GM23248 (cell line): ENCODE data around the gene HPD. TPM values are rescaled to one million over a fixed set of nuclear protein-coding genes. Genes with fewer than 3 reads are reported as not detected.

Experiments
- DNase-seq: peaks from one replicate; pipeline ENCODE4 v3.0.0-alpha.2; 2015
- H2AFZ ChIP-seq: fragments of 200-600 bp; sonication (generic); 2 replicates; pipeline ENCODE4 v1.6.1; 2016; ENCODE audit warnings: antibody characterized with exemption
- H3F3A ChIP-seq: fragments of 200-600 bp; sonication (generic); 2 replicates; pipeline ENCODE4 v1.6.1; 2016; ENCODE audit warnings: mild to moderate bottlenecking, antibody characterized with exemption, mixed run types; ENCODE audit not compliant: insufficient read depth
- H3K27ac ChIP-seq: fragments of 200-600 bp; sonication (generic); 2 replicates; pipeline ENCODE4 v1.5.1; 2016; ENCODE audit warnings: mild to moderate bottlenecking
- H3K27me3 ChIP-seq: fragments of 200-600 bp; sonication (generic); replicated peaks from 2 replicates; pipeline ENCODE4 v1.6.1; 2016; ENCODE audit warnings: mild to moderate bottlenecking; ENCODE audit not compliant: insufficient read depth
- H3K36me3 ChIP-seq: fragments of 200-600 bp; sonication (generic); 2 replicates; pipeline ENCODE4 v1.6.1; 2016; ENCODE audit warnings: low read depth, mild to moderate bottlenecking
- H3K4me1 ChIP-seq: fragments of 200-600 bp; sonication (generic); 2 replicates; pipeline ENCODE4 v1.6.1; 2016; ENCODE audit warnings: mild to moderate bottlenecking; ENCODE audit not compliant: insufficient read depth
- H3K4me2 ChIP-seq: fragments of 200-600 bp; sonication (generic); one replicate; pipeline ENCODE4 v1.6.1; 2016; ENCODE audit warnings: mild to moderate bottlenecking; ENCODE audit not compliant: unreplicated experiment
- H3K4me3 ChIP-seq: fragments of 200-600 bp; sonication (generic); 2 replicates; pipeline ENCODE4 v1.5.1; 2016; ENCODE audit warnings: mild to moderate bottlenecking
- H3K79me2 ChIP-seq: fragments of 200-600 bp; sonication (generic); 2 replicates; pipeline ENCODE4 v1.6.1; 2016; ENCODE audit warnings: mild to moderate bottlenecking; ENCODE audit not compliant: insufficient read depth
- H3K9ac ChIP-seq: fragments of 200-600 bp; sonication (generic); 2 replicates; pipeline ENCODE4 v1.6.1; 2016; ENCODE audit warnings: mild to moderate bottlenecking
- H3K9me2 ChIP-seq: fragments of 200-600 bp; sonication (generic); 2 replicates; pipeline ENCODE4 v1.6.1; 2016; ENCODE audit warnings: mixed run types, mild to moderate bottlenecking, moderate library complexity; ENCODE audit not compliant: insufficient read depth
- H3K9me3 ChIP-seq: fragments of 200-600 bp; sonication (generic); one replicate; pipeline ENCODE4 v1.6.1; 2017; ENCODE audit warnings: low read depth
- H4K20me1 ChIP-seq: fragments of 200-600 bp; sonication (generic); 2 replicates; pipeline ENCODE4 v1.6.0; 2016; ENCODE audit not compliant: insufficient read depth
- EZH2 ChIP-seq: fragments of 200-600 bp; sonication (generic); IDR thresholded peaks from 2 replicates; pipeline ENCODE4 v1.6.1; 2018; ENCODE audit warnings: antibody characterized with exemption, mild to moderate bottlenecking; ENCODE audit not compliant: insufficient read depth, poor library complexity, severe bottlenecking
- EZH2phosphoT487 ChIP-seq: fragments of 200-600 bp; sonication (generic); IDR thresholded peaks from 2 replicates; pipeline ENCODE4 v1.6.1; 2018; ENCODE audit warnings: antibody characterized with exemption, moderate library complexity, mild to moderate bottlenecking, low read depth; ENCODE audit not compliant: insufficient read depth
- WGBS, 2 experiments: methylation state at CpG; one replicate each; pipeline ENCODE4 v1.1.6; 2015 to 2017; ENCODE audit warnings: low lambda C conversion rate in 2 of 2, low coverage in 1 of 2; ENCODE audit errors: missing lambda C conversion rate in 2 of 2; 5-methylcytosine and 5-hydroxymethylcytosine counted together
- in situ Hi-C: fragments of 300-500 bp; cut with MboI; formaldehyde crosslinking; loops from 2 replicates; pipeline ENCODE4 v1.15.0; 2020
- polyA plus RNA-seq: library from polyadenylated mRNA; unstranded; fragments of >200 nt; fragmentation: Nextera tagmentation; extraction: Ambion mirVana; gene quantifications from 2 replicates; pipeline ENCODE4 v1.2.1, GENCODE V29; 2016
- total RNA-seq: library from RNA; depleted of rRNA; stranded (reverse); fragments of >200 nt; shearing (Covaris generic); gene quantifications from 2 replicates; pipeline ENCODE4 v1.2.3, GENCODE V29; 2014

Gene HPD
- total and polyA plus RNA-seq, 2 experiments from 2014 or later = not detected

GRCh38 chr12:121810833-121811433 lies 47.7 kb downstream of the HPD start:
- Histone ChIP-seq H3K4me1 (peaks cover 22% of the 10 kb centered on the region), H2AFZ (no peak overlapping the region), H3K9ac (peak overlapping the region; percentile 76), H3F3A (peaks cover 11% of the 10 kb centered on the region), H3K4me2 (peak overlapping the region; percentile 87), H4K20me1 (no peaks in the 10 kb centered on the region), H3K9me3 (no peaks in the 10 kb centered on the region), H3K9me2 (no peaks in the 10 kb centered on the region), H3K79me2 (peaks cover 95% of the 10 kb centered on the region), H3K27me3 (no peaks in the 10 kb centered on the region), H3K4me3 (peak overlapping the region; percentile 76), H3K27ac (peak overlapping the region; percentile 64), H3K36me3 (peaks cover 15% of the 10 kb centered on the region; the same call in 1 of the 2 replicates)
- in situ Hi-C loops = no loop called here
- TF ChIP-seq EZH2phosphoT487 (no peak), EZH2 (no peak)
- peak; percentile 33 for DNase-seq
- 49 to 52% methylated on average over 6 of the region's 6 CpGs for WGBS, 2 experiments

- Histone ChIP-seq H3K9me3 (no peaks in the 10 kb centered on the region), H2AFZ (no peak overlapping the region), H3K27me3 (no peaks in the 10 kb centered on the region), H3K79me2 (peaks cover 95% of the 10 kb centered on the region), H3K4me3 (peak overlapping the region; percentile 76), H3K9me2 (no peaks in the 10 kb centered on the region), H3K36me3 (peaks cover 9% of the 10 kb centered on the region; the same call in 1 of the 2 replicates), H3F3A (peaks cover 11% of the 10 kb centered on the region), H3K27ac (no peak overlapping the region), H3K9ac (peak overlapping the region; percentile 76), H3K4me1 (peaks cover 24% of the 10 kb centered on the region), H3K4me2 (peak overlapping the region; percentile 87), H4K20me1 (no peaks in the 10 kb centered on the region)
- no peak for DNase-seq
- in situ Hi-C loops = no loop called here
- 75 to 82% methylated on average over 20 to 33 of the region's 33 CpGs for WGBS, 2 experiments
- no peak for TF ChIP-seq EZH2
- TF ChIP-seq EZH2phosphoT487 = no peak
Observed at GRCh38 chr12:121810234-121810817, 48.3 kb downstream of the HPD start.

DNA sequence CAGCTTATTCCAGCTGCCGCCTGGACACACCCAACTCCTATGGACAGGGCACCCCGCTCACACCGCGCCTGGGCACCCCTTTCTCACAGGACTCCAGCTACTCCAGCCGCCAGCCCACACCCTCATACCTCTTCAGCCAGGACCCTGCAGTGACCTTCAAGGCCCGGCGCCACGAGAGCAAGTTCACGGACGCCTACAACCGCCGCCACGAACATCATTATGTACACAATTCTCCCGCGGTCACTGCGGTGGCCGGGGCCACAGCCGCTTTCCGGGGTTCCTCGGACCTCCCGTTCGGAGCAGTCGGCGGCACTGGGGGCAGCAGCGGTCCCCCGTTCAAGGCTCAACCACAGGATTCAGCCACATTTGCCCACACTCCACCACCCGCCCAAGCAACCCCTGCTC lies 48.9 kb downstream of the HPD start:
- no peak overlapping the region for H3K9ac ChIP-seq
- no peaks in the 10 kb centered on the region for H3K9me2 ChIP-seq
- peaks cover 24% of the 10 kb centered on the region for H3K4me1 ChIP-seq
- no peak overlapping the region for H3K4me2 ChIP-seq
- H3K27me3 ChIP-seq = no peaks in the 10 kb centered on the region
- H4K20me1 ChIP-seq = no peaks in the 10 kb centered on the region
- whole genome bisulfite sequencing, 2 experiments = 93 to 94% methylated on average over 26 to 27 of the region's 27 CpGs
- H3K27ac ChIP-seq = no peak overlapping the region
- H3K4me3 ChIP-seq = no peak overlapping the region
- no peaks in the 10 kb centered on the region for H3K9me3 ChIP-seq
- DNase-seq = no peak
- no peak for TF ChIP-seq EZH2phosphoT487
- peaks cover 7% of the 10 kb centered on the region; the same call in 1 of the 2 replicates for H3K36me3 ChIP-seq
- in situ Hi-C loops = no loop called here
- H2AFZ ChIP-seq = no peak overlapping the region
- H3K79me2 ChIP-seq = peaks cover 95% of the 10 kb centered on the region
- H3F3A ChIP-seq = peaks cover 11% of the 10 kb centered on the region

DNA sequence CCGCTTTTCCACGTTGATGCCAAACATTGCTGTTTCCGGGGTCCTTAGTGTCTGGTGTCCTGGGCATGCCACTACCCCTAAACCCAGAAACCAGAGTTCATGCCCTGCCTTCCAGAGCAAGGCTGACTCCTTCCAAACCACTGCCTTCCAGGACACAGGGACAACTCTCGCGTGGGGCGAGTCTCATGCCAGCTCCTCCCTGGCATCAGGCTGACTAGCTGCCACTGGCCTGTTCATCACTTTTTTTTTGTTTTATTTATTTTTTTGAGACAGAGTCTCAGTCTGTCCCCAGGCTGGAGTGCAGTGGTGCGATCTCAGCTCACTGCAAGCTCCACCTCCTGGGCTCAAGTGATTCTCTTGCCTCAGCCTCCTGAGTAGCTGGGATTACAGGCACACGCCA lies 50.0 kb downstream of the HPD start:
- DNase-seq = no peak
- TF ChIP-seq EZH2phosphoT487 (no peak), EZH2 (no peak)
- H3K9me3 ChIP-seq = no peaks in the 10 kb centered on the region
- no peaks in the 10 kb centered on the region for H3K27me3 ChIP-seq
- 85 to 88% methylated on average over 8 of the region's 8 CpGs for WGBS, 2 experiments
- no peak overlapping the region for H3K27ac ChIP-seq
- no peak overlapping the region for H3K4me2 ChIP-seq
- H3K4me1 ChIP-seq = peaks cover 24% of the 10 kb centered on the region
- no peaks in the 10 kb centered on the region for H3K9me2 ChIP-seq
- peaks cover 7% of the 10 kb centered on the region; the same call in 1 of the 2 replicates for H3K36me3 ChIP-seq
- in situ Hi-C loops = no loop called here
- H3K4me3 ChIP-seq = no peak overlapping the region
- H3K79me2 ChIP-seq = peaks cover 92% of the 10 kb centered on the region
- H4K20me1 ChIP-seq = no peaks in the 10 kb centered on the region
- no peak overlapping the region for H2AFZ ChIP-seq
- no peak overlapping the region for H3K9ac ChIP-seq
- H3F3A ChIP-seq = peaks cover 11% of the 10 kb centered on the region
